ENCODE data around the gene KRT83.

DNA sequence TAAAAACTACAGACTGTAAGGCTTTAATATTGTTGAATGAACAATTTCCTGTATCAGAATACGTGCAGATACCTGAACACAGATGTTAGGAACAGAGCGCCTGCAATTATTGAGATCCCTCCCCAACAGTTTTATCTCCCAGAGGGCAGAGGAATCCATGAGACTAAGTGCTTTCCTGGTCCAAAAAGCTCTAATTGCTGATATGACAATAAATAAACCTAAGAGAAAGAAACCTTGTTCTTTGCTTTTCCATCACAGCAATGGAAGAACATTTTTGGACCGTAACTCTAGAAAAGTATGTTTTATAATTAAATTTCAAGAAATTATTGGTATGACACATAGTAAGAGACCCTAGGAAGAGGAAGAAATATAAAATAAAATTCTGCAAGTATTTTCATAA, 13.0 kb upstream of the KRT83 start:
- TF ChIP-seq POLR2AphosphoS5 (IDR thresholded peaks at IDR 0.05; ENCODE audit: low read depth) (no peak), GABPA (IDR thresholded peaks at IDR 0.05; ENCODE audit: low read depth) (no peak), SPI1 (IDR thresholded peaks at IDR 0.05; ENCODE audit: borderline replicate concordance, low read depth) (no peak)
- TF ChIP-seq, protein P1, sequence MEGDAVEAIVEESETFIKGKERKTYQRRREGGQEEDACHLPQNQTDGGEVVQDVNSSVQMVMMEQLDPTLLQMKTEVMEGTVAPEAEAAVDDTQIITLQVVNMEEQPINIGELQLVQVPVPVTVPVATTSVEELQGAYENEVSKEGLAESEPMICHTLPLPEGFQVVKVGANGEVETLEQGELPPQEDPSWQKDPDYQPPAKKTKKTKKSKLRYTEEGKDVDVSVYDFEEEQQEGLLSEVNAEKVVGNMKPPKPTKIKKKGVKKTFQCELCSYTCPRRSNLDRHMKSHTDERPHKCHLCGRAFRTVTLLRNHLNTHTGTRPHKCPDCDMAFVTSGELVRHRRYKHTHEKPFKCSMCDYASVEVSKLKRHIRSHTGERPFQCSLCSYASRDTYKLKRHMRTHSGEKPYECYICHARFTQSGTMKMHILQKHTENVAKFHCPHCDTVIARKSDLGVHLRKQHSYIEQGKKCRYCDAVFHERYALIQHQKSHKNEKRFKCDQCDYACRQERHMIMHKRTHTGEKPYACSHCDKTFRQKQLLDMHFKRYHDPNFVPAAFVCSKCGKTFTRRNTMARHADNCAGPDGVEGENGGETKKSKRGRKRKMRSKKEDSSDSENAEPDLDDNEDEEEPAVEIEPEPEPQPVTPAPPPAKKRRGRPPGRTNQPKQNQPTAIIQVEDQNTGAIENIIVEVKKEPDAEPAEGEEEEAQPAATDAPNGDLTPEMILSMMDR (IDR thresholded peaks at IDR 0.05; ENCODE audit: insufficient read depth, low read length), result no peak
- TF ChIP-seq, protein P2, sequence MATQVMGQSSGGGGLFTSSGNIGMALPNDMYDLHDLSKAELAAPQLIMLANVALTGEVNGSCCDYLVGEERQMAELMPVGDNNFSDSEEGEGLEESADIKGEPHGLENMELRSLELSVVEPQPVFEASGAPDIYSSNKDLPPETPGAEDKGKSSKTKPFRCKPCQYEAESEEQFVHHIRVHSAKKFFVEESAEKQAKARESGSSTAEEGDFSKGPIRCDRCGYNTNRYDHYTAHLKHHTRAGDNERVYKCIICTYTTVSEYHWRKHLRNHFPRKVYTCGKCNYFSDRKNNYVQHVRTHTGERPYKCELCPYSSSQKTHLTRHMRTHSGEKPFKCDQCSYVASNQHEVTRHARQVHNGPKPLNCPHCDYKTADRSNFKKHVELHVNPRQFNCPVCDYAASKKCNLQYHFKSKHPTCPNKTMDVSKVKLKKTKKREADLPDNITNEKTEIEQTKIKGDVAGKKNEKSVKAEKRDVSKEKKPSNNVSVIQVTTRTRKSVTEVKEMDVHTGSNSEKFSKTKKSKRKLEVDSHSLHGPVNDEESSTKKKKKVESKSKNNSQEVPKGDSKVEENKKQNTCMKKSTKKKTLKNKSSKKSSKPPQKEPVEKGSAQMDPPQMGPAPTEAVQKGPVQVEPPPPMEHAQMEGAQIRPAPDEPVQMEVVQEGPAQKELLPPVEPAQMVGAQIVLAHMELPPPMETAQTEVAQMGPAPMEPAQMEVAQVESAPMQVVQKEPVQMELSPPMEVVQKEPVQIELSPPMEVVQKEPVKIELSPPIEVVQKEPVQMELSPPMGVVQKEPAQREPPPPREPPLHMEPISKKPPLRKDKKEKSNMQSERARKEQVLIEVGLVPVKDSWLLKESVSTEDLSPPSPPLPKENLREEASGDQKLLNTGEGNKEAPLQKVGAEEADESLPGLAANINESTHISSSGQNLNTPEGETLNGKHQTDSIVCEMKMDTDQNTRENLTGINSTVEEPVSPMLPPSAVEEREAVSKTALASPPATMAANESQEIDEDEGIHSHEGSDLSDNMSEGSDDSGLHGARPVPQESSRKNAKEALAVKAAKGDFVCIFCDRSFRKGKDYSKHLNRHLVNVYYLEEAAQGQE (IDR thresholded peaks at IDR 0.05; ENCODE audit: insufficient replicate concordance, low read depth), result no peak
